Measurements from ENCODE around the gene CCDC169. TPM values are rescaled to one million over a fixed set of nuclear protein-coding genes. Genes with fewer than 3 reads are reported as not detected.

The CCDC169 gene
- total RNA-seq, 1 experiment from 2014 or later, result 6.5 TPM

DNA sequence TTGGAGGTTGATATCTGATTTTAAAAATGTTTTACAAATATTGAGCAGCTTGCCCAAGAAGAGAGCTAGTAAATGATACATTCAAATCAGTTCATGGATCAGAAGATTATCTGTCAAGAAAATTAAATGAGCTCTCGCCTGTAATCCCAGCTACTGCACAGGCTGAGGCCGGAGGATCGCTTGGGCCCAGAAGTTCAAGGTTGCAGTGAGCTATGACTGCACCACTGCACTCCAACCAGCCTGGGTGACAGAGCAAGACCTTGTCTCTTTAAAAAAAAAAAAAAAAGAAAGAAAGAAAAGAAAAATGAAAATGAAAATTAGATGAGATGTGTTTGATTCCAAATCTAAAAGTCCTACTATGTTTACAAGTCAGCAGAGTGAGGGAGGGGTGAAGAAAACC lies 46.2 kb upstream of the CCDC169 start:
- intact Hi-C loops (cut with micrococcal nuclease; ENCODE audit: unreplicated experiment), result loop anchor here (2.0 kb wide), 1 partner anchor 75 kb away; no protein-coding TSS in a partner anchor
- CTCF ChIA-PET, result interaction anchor here (0.7 kb wide), 1 partner anchor 555 kb away, joined by 6 read pairs; no protein-coding TSS in a partner anchor
- peaks cover 6% of the 10 kb centered on the region; the same call in 1 of the 2 replicates for H4K20me1 ChIP-seq (ENCODE audit: insufficient read depth)
- peaks cover 69% of the 10 kb centered on the region for H3K79me2 ChIP-seq (ENCODE audit: low read depth)
- peak overlapping the region; percentile 84 for H3K4me2 ChIP-seq
- peaks cover 33% of the 10 kb centered on the region for H3K4me1 ChIP-seq (replicated peaks; ENCODE audit: insufficient read depth)
- peak overlapping the region; percentile 92; the same call in 1 of the 2 replicates for H3K4me3 ChIP-seq
- H3K27me3 ChIP-seq (ENCODE audit: insufficient read depth, low read depth), result no peaks in the 10 kb centered on the region
- H3K36me3 ChIP-seq (ENCODE audit: low read depth), result no peaks in the 10 kb centered on the region
- H3K9me2 ChIP-seq (ENCODE audit: insufficient read depth), result 0 out of 2 replicates have a peak, but pooled peaks cover 3% of the 10 kb centered on the region
- peak overlapping the region; percentile 98 for H3K27ac ChIP-seq
- BruUV-seq (replicated peaks), result no TSS peak
- no peaks in the 10 kb centered on the region for H3K9me3 ChIP-seq (ENCODE audit: insufficient read depth, low read depth)
- peaks cover 23% of the 10 kb centered on the region for H3F3A ChIP-seq (ENCODE audit: insufficient read depth, low read depth)
- POLR2A ChIA-PET (ENCODE audit: unreplicated experiment), result interaction anchor here (0.6 kb wide), 1 partner anchor 1651 kb away, joined by 6 read pairs; no protein-coding TSS in a partner anchor
- TF ChIP-seq, protein P1, sequence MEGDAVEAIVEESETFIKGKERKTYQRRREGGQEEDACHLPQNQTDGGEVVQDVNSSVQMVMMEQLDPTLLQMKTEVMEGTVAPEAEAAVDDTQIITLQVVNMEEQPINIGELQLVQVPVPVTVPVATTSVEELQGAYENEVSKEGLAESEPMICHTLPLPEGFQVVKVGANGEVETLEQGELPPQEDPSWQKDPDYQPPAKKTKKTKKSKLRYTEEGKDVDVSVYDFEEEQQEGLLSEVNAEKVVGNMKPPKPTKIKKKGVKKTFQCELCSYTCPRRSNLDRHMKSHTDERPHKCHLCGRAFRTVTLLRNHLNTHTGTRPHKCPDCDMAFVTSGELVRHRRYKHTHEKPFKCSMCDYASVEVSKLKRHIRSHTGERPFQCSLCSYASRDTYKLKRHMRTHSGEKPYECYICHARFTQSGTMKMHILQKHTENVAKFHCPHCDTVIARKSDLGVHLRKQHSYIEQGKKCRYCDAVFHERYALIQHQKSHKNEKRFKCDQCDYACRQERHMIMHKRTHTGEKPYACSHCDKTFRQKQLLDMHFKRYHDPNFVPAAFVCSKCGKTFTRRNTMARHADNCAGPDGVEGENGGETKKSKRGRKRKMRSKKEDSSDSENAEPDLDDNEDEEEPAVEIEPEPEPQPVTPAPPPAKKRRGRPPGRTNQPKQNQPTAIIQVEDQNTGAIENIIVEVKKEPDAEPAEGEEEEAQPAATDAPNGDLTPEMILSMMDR (conservative IDR thresholded peaks at IDR 0.05), result no peak
- no peak for TF ChIP-seq EZH2 (IDR thresholded peaks at IDR 0.05; ENCODE audit: low read depth)
- no peak for DNase-seq
- H2AFZ ChIP-seq, result no peak overlapping the region

DNA sequence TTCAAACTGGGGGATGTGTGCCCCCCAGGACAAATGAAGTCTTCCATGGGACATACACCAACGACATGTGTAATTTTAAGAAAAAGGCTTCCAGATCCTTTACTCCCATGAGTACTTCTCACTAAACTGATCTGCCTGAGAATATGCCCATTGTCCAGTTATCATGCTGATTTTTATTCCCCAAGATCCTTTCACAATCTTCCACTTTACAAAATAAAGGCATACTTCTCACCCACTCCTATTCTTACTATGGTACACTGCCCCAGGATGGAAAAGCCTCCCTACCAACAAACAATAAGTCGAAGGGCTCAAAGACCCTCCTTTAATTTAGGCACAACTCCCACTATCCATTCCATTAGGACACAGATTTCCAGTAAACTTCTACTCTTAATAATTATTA lies 45.1 kb upstream of the CCDC169 start:
- ChIA-PET CTCF (no interaction called here), POLR2A (ENCODE audit: unreplicated experiment) (interaction anchor here (0.7 kb wide), 1 partner anchor 361 kb away, joined by 3 read pairs; no protein-coding TSS in a partner anchor)
- H2AFZ ChIP-seq, result no peak overlapping the region
- H3F3A ChIP-seq (ENCODE audit: insufficient read depth, low read depth), result peaks cover 23% of the 10 kb centered on the region
- peaks cover 33% of the 10 kb centered on the region for H3K4me1 ChIP-seq (replicated peaks; ENCODE audit: insufficient read depth)
- TF ChIP-seq, protein P1 (conservative IDR thresholded peaks at IDR 0.05), result no peak
- no peak for TF ChIP-seq EZH2 (IDR thresholded peaks at IDR 0.05; ENCODE audit: low read depth)
- no peak overlapping the region for H3K4me3 ChIP-seq
- 0 out of 2 replicates have a peak overlapping the region, but pooled peaks have one; percentile 14 for H3K4me2 ChIP-seq
- no peaks in the 10 kb centered on the region for H3K9me3 ChIP-seq (ENCODE audit: insufficient read depth, low read depth)
- peaks cover 6% of the 10 kb centered on the region; the same call in 1 of the 2 replicates for H4K20me1 ChIP-seq (ENCODE audit: insufficient read depth)
- H3K79me2 ChIP-seq (ENCODE audit: low read depth), result peaks cover 80% of the 10 kb centered on the region
- DNase-seq, result no peak
- no peaks in the 10 kb centered on the region for H3K27me3 ChIP-seq (ENCODE audit: insufficient read depth, low read depth)
- H3K36me3 ChIP-seq (ENCODE audit: low read depth), result peaks cover 5% of the 10 kb centered on the region; the same call in 1 of the 2 replicates
- 0 out of 2 replicates have a peak, but pooled peaks cover 3% of the 10 kb centered on the region for H3K9me2 ChIP-seq (ENCODE audit: insufficient read depth)
- intact Hi-C loops (cut with micrococcal nuclease; ENCODE audit: unreplicated experiment), result no loop called here
- BruUV-seq (replicated peaks), result no TSS peak
- no peak overlapping the region for H3K27ac ChIP-seq

DNA sequence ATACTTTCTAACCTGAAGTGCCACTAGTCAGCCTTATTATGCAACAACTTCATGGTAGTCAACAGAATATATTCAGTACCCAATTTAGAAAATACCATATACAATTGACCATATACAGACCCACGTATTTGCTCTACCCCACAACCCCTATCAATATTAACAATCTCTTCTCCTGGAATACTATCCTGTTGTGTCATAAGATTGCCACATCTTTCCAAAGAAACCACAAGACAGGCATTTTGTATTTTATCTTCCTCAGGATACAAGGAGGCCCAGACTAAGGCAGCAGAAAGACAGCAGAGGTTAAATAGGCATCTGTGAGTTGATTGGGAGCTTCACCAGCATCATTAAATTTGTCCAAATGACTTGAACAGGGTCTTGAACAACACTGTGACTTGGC lies 44.1 kb upstream of the CCDC169 start:
- 0 out of 2 replicates have a peak overlapping the region, but pooled peaks have one; percentile 2 for H3K4me3 ChIP-seq
- H2AFZ ChIP-seq, result no peak overlapping the region
- H3K27me3 ChIP-seq (ENCODE audit: insufficient read depth, low read depth), result no peaks in the 10 kb centered on the region
- ChIA-PET CTCF (no interaction called here), POLR2A (ENCODE audit: unreplicated experiment) (interaction anchor here (0.6 kb wide), 1 partner anchor 44 kb away, joined by 3 read pairs; no protein-coding TSS in a partner anchor)
- 0 out of 2 replicates have a peak, but pooled peaks cover 3% of the 10 kb centered on the region for H3K9me2 ChIP-seq (ENCODE audit: insufficient read depth)
- TF ChIP-seq EZH2 (IDR thresholded peaks at IDR 0.05; ENCODE audit: low read depth), result no peak
- TF ChIP-seq, protein P1 (conservative IDR thresholded peaks at IDR 0.05), result no peak
- H3K27ac ChIP-seq, result peak overlapping the region; percentile 24; the same call in 1 of the 2 replicates
- H3K9me3 ChIP-seq (ENCODE audit: insufficient read depth, low read depth), result no peaks in the 10 kb centered on the region
- H3K79me2 ChIP-seq (ENCODE audit: low read depth), result peaks cover 90% of the 10 kb centered on the region
- DNase-seq, result peak in 1 of 2 experiments; percentile 46
- intact Hi-C loops (cut with micrococcal nuclease; ENCODE audit: unreplicated experiment), result no loop called here
- H4K20me1 ChIP-seq (ENCODE audit: insufficient read depth), result peaks cover 8% of the 10 kb centered on the region; the same call in 1 of the 2 replicates
- H3K4me2 ChIP-seq, result peak overlapping the region; percentile 43
- no TSS peak for BruUV-seq (replicated peaks)
- peaks cover 7% of the 10 kb centered on the region; the same call in 1 of the 2 replicates for H3K36me3 ChIP-seq (ENCODE audit: low read depth)
- peaks cover 33% of the 10 kb centered on the region for H3K4me1 ChIP-seq (replicated peaks; ENCODE audit: insufficient read depth)
- peaks cover 23% of the 10 kb centered on the region for H3F3A ChIP-seq (ENCODE audit: insufficient read depth, low read depth)

Measured in PC-9 (cell line).